Panc1 (cell line): ENCODE results near the gene NUP37. TPM values are rescaled to one million over a fixed set of nuclear protein-coding genes. Genes with fewer than 3 reads are reported as not detected.

ENCODE experiments used
- ATAC-seq: fragments of 200-7000 bp; cut with Tn5 transposase; 2 replicates; pipeline ENCODE4 v1.9.1; 2020; ENCODE audit warnings: mild to moderate bottlenecking, moderate library complexity
- BruUV-seq: library from RNA; stranded (reverse); fragments of 400-500 nt; replicated peaks from 2 replicates; lab custom pipeline; 2021; lab: Mats Ljungman, UMichigan
- CTCF ChIA-PET: fragments of 300-600 bp; sonication (Branson Sonifier 250); formaldehyde crosslinking; loops from one replicate; lab custom pipeline; 2022; ENCODE audit warnings: antibody characterized with exemption; lab: Charles Lee
- POLR2A ChIA-PET: fragments of 300-600 bp; sonication (Branson Sonifier 250); formaldehyde crosslinking; loops from one replicate; lab custom pipeline; 2022; ENCODE audit warnings: antibody characterized with exemption; lab: Charles Lee
- DNase-seq: peaks from one replicate; pipeline ENCODE4 v3.0.0-alpha.2; 2010; ENCODE audit warnings: low read depth, low spot score
- H3K27ac ChIP-seq: 2 replicates; pipeline ENCODE4 v1.5.1; 2011; ENCODE audit warnings: mild to moderate bottlenecking, low read length, inconsistent platforms
- H3K27me3 ChIP-seq: fragments of 200-500 bp; sonication (Bioruptor generic); 2 replicates; pipeline ENCODE4 v1.6.0; 2014; ENCODE audit warnings: low read length, inconsistent platforms; ENCODE audit not compliant: control insufficient read depth, insufficient read depth
- H3K36me3 ChIP-seq: fragments of 200-500 bp; sonication (Bioruptor generic); 2 replicates; pipeline ENCODE4 v1.5.1; 2014; ENCODE audit warnings: inconsistent platforms, mild to moderate bottlenecking, low read length, moderate library complexity; ENCODE audit not compliant: control insufficient read depth, insufficient read depth
- H3K4me1 ChIP-seq: 2 replicates; pipeline ENCODE4 v1.5.1; 2011; ENCODE audit warnings: inconsistent platforms, mild to moderate bottlenecking, low read length, moderate library complexity; ENCODE audit not compliant: control insufficient read depth, insufficient read depth
- H3K4me3 ChIP-seq, 2 experiments: 2 replicates each; pipeline ENCODE4 v1.5.1; 2011 to 2012; ENCODE audit warnings: low read depth in 2 of 2, low read length in 2 of 2, mild to moderate bottlenecking in 2 of 2, inconsistent platforms in 1 of 2, moderate library complexity in 1 of 2
- H3K9me3 ChIP-seq: fragments of 200-500 bp; sonication (Bioruptor generic); 2 replicates; pipeline ENCODE4 v1.5.1; 2014; ENCODE audit warnings: low read depth, mild to moderate bottlenecking, inconsistent platforms, low read length, moderate library complexity; ENCODE audit not compliant: control insufficient read depth, insufficient read depth
- CTCF ChIP-seq: fragments of 450-650 bp; IDR thresholded peaks from 2 replicates; pipeline ENCODE4 v1.5.1; 2017; ENCODE audit warnings: mild to moderate bottlenecking
- POLR2AphosphoS5 ChIP-seq: IDR thresholded peaks from 2 replicates; pipeline ENCODE4 v1.6.1; 2012; ENCODE audit warnings: mild to moderate bottlenecking, low read depth, low read length, moderate library complexity
- REST ChIP-seq, 2 experiments: IDR thresholded peaks; 2 replicates each; pipeline ENCODE4 v1.6.1; 2011 to 2012; ENCODE audit warnings: low read depth in 2 of 2, control low read depth in 1 of 2, low read length in 1 of 2, mild to moderate bottlenecking in 1 of 2, moderate library complexity in 1 of 2; ENCODE audit not compliant: insufficient read depth in 1 of 2
- SIN3A ChIP-seq: IDR thresholded peaks from 2 replicates; pipeline ENCODE4 v1.6.1; 2012; ENCODE audit warnings: low read depth, mild to moderate bottlenecking, low read length, moderate library complexity, borderline replicate concordance; ENCODE audit not compliant: insufficient read depth
- TCF7L2 ChIP-seq: IDR thresholded peaks from 2 replicates; pipeline ENCODE4 v1.6.1; 2011; ENCODE audit warnings: mild to moderate bottlenecking, low read depth, low read length, inconsistent platforms
- in situ Hi-C: cut with HindIII; loops from 2 replicates; pipeline ENCODE4 v1.10.0; 2016; ENCODE audit warnings: low sequenced_read_pairs, low pct_unique_long_range_greater_than_20kb
- intact Hi-C: fragments of 100-400 bp; cut with micrococcal nuclease; formaldehyde crosslinking; loops from one replicate; pipeline ENCODE4 v1.10.0; 2022; ENCODE audit not compliant: unreplicated experiment
- total RNA-seq: library from RNA; stranded (reverse); gene quantifications from one replicate; pipeline ENCODE4 v1.2.1, GENCODE V29; 2021; ENCODE audit not compliant: unreplicated experiment

The NUP37 gene
- total RNA-seq, 1 experiment from 2014 or later: 47.7 TPM

- in situ Hi-C loops: no loop called here
- BruUV-seq: no TSS peak
- ChIA-PET POLR2A (no interaction called here), CTCF (no interaction called here)
- H3K9me3 ChIP-seq: no peaks in the 10 kb centered on the region
- no peak for DNase-seq
- no peak overlapping the region for H3K27ac ChIP-seq
- no peaks in the 10 kb centered on the region for H3K36me3 ChIP-seq
- TF ChIP-seq REST (IDR thresholded peaks at IDR 0.05; ENCODE audit: insufficient read depth in 1 of 2, low read depth in 2 of 2, low read length in 1 of 2) (no peak), SIN3A (no peak), POLR2AphosphoS5 (no peak), CTCF (no peak), TCF7L2 (no peak)
- H3K4me1 ChIP-seq: no peaks in the 10 kb centered on the region
- H3K27me3 ChIP-seq: no peaks in the 10 kb centered on the region
- ATAC-seq: no peak
- intact Hi-C loops: no loop called here
- no peak overlapping the region for H3K4me3 ChIP-seq
These were observed 93.2 kb downstream of the NUP37 start for GRCh38 chr12:102026728-102027127.

GRCh38 chr12:102024765-102025164 is 95.1 kb downstream of the NUP37 start:
- no TSS peak for BruUV-seq
- H3K27ac ChIP-seq: no peak overlapping the region
- no peaks in the 10 kb centered on the region for H3K9me3 ChIP-seq
- no peak for TF ChIP-seq SIN3A
- no peak for TF ChIP-seq REST (IDR thresholded peaks at IDR 0.05; ENCODE audit: insufficient read depth in 1 of 2, low read depth in 2 of 2, low read length in 1 of 2)
- TF ChIP-seq TCF7L2: no peak
- no peak for TF ChIP-seq CTCF
- TF ChIP-seq POLR2AphosphoS5: no peak
- no peaks in the 10 kb centered on the region for H3K27me3 ChIP-seq
- H3K4me3 ChIP-seq: no peak overlapping the region
- intact Hi-C loops (no loop called here), in situ Hi-C loops (no loop called here)
- no peak for DNase-seq
- no peak for ATAC-seq
- CTCF ChIA-PET: no interaction called here
- POLR2A ChIA-PET: interaction anchor here (0.8 kb wide), 1 partner anchor 87 kb away, joined by 4 read pairs; no protein-coding TSS in a partner anchor
- no peaks in the 10 kb centered on the region for H3K36me3 ChIP-seq
- H3K4me1 ChIP-seq: no peaks in the 10 kb centered on the region
